HepG2 (cell line): ENCODE results near the gene ASIC2. TPM values are rescaled to one million over a fixed set of nuclear protein-coding genes. Genes with fewer than 3 reads are reported as not detected.

Experiments used
- ATAC-seq: fragments of 200-7000 bp; cut with Tn5 transposase; 3 replicates; pipeline ENCODE4 v1.9.1; 2020; ENCODE audit warnings: mild to moderate bottlenecking, moderate library complexity
- BruUV-seq: library from RNA; stranded (reverse); fragments of 400-500 nt; replicated peaks from 2 replicates; lab custom pipeline; 2021; lab: Mats Ljungman, UMichigan
- CTCF ChIA-PET: fragments of 300-600 bp; formaldehyde crosslinking; extraction: SDS; loops from one replicate; lab custom pipeline; 2021; ENCODE audit warnings: low total read pairs, inconsistent platforms, low intra/inter-chr PET ratio; lab: Yijun Ruan, JAX
- POLR2A ChIA-PET: fragments of 350-600 bp; sonication (Branson Sonifier 250); formaldehyde crosslinking; loops from one replicate; lab custom pipeline; 2020; ENCODE audit warnings: antibody characterized with exemption, inconsistent platforms; lab: Yijun Ruan, JAX
- DNase-seq: peaks from one replicate; pipeline ENCODE4 v3.0.0-alpha.2; 2015; ENCODE audit warnings: low spot score
- FAIRE-seq: peaks from 3 replicates; lab custom pipeline; 2011; peaks lifted over from hg19 to GRCh38; lab: Jason Lieb, UNC
- H2AFZ ChIP-seq: one replicate; pipeline ENCODE4 v1.6.1; 2011; ENCODE audit warnings: low read length, inconsistent platforms
- H3K27ac ChIP-seq: fragments of 300-600 bp; 3 replicates; pipeline ENCODE4 v1.8.0; 2011; ENCODE audit warnings: mixed run types, mild to moderate bottlenecking, mixed read lengths, low read length, inconsistent platforms; ENCODE audit not compliant: insufficient read depth; ENCODE audit errors: extremely low read length
- H3K27me3 ChIP-seq, 2 experiments: fragments of 200-600 bp in 1 of 2; 2 replicates in 1 of 2; 3 replicates in 1 of 2; pipeline versions ENCODE4 v1.6.0 to v1.8.0; 2011; ENCODE audit warnings: low read length in 2 of 2, mild to moderate bottlenecking in 2 of 2, moderate library complexity in 2 of 2, inconsistent platforms in 1 of 2; ENCODE audit not compliant: insufficient read depth in 2 of 2, control insufficient read depth in 1 of 2
- H3K36me3 ChIP-seq, 2 experiments: fragments of 200-600 bp in 1 of 2; replicated peaks in 1 of 2; 2 replicates in 1 of 2; 3 replicates in 1 of 2; pipeline versions ENCODE4 v1.5.1 to v1.8.0; 2011; ENCODE audit warnings: low read length in 2 of 2, inconsistent platforms in 1 of 2; ENCODE audit not compliant: insufficient read depth in 2 of 2, control insufficient read depth in 1 of 2
- H3K4me1 ChIP-seq: 2 replicates; pipeline ENCODE4 v1.5.1; 2012; ENCODE audit warnings: low read length, inconsistent platforms; ENCODE audit not compliant: insufficient read depth
- H3K4me2 ChIP-seq: 2 replicates; pipeline ENCODE4 v1.6.0; 2011; ENCODE audit warnings: low read depth, low read length, inconsistent platforms
- H3K4me3 ChIP-seq, 3 experiments: fragments of 200-600 bp in 1 of 3; sonication (generic), shearing (Covaris generic) in 1 of 3; replicated peaks in 1 of 3; 2 replicates each; pipeline ENCODE4 v1.5.1; 2011 to 2016; ENCODE audit warnings: low read length in 3 of 3, inconsistent platforms in 2 of 3, low read depth in 2 of 3, mild to moderate bottlenecking in 2 of 3, control low read depth in 1 of 3, mixed read lengths in 1 of 3; ENCODE audit not compliant: insufficient read depth in 1 of 3
- H3K79me2 ChIP-seq: one replicate; pipeline ENCODE4 v1.6.1; 2011; ENCODE audit warnings: low read length, inconsistent platforms; ENCODE audit not compliant: insufficient read depth
- H3K9ac ChIP-seq: 2 replicates; pipeline ENCODE4 v1.6.0; 2011; ENCODE audit warnings: mild to moderate bottlenecking, low read depth, low read length, inconsistent platforms; ENCODE audit not compliant: insufficient read depth
- H3K9me3 ChIP-seq: 2 replicates; pipeline ENCODE4 v1.5.1; 2012; ENCODE audit warnings: mild to moderate bottlenecking, low read length
- H4K20me1 ChIP-seq: 2 replicates; pipeline ENCODE4 v1.6.0; 2011; ENCODE audit warnings: inconsistent platforms, mild to moderate bottlenecking, low read length, moderate library complexity; ENCODE audit not compliant: insufficient read depth
- BRD4 ChIP-seq: sonication (generic); formaldehyde crosslinking; IDR thresholded peaks from 2 replicates; pipeline ENCODE4 v1.4.0; 2020; ENCODE audit warnings: missing genetic modification reagents
- GABPB1 ChIP-seq: IDR thresholded peaks from 2 replicates; pipeline ENCODE4 v1.6.1; 2016; ENCODE audit warnings: mild to moderate bottlenecking, missing genetic modification reagents, moderate library complexity, missing compliant biosample characterization
- NKX3-1 ChIP-seq: sonication (generic); formaldehyde crosslinking; IDR thresholded peaks from 2 replicates; pipeline ENCODE4 v1.5.0; 2020; ENCODE audit warnings: missing genetic modification reagents
- PCBP2 ChIP-seq: fragments of 200-400 bp; formaldehyde crosslinking; optimal IDR thresholded peaks from 2 replicates; pipeline ENCODE3; 2018; ENCODE audit warnings: low read length, low read depth; ENCODE audit not compliant: poor library complexity, severe bottlenecking
- PTBP1 ChIP-seq: fragments of 200-400 bp; formaldehyde crosslinking; IDR thresholded peaks from 2 replicates; pipeline ENCODE4 v1.6.1; 2018; ENCODE audit warnings: low read length, low read depth; ENCODE audit not compliant: poor library complexity, severe bottlenecking
- RARA ChIP-seq: IDR thresholded peaks from 2 replicates; pipeline ENCODE4 v1.6.1; 2016; ENCODE audit warnings: missing genetic modification reagents, missing compliant biosample characterization
- RELA ChIP-seq: sonication (generic); formaldehyde crosslinking; IDR thresholded peaks from 2 replicates; pipeline ENCODE4 v1.4.0; 2020; ENCODE audit warnings: missing genetic modification reagents
- SMAD1 ChIP-seq: sonication (generic); formaldehyde crosslinking; IDR thresholded peaks from 2 replicates; pipeline ENCODE4 v1.4.0; 2020; ENCODE audit warnings: missing genetic modification reagents, low read depth, mild to moderate bottlenecking, borderline replicate concordance
- SOX13 ChIP-seq, 3 experiments: fragments of 450-650 bp in 1 of 3; sonication (generic) in 1 of 3; formaldehyde crosslinking in 1 of 3; IDR thresholded peaks in 2 of 3; conservative IDR thresholded peaks in 1 of 3; 2 replicates each; pipeline versions ENCODE4 v1.5.0 to v1.6.1; 2016 to 2020; ENCODE audit warnings: antibody characterized with exemption in 1 of 3, mild to moderate bottlenecking in 1 of 3, missing compliant biosample characterization in 1 of 3, missing genetic modification reagents in 1 of 3, moderate library complexity in 1 of 3
- ZEB1 ChIP-seq: IDR thresholded peaks from 2 replicates; pipeline ENCODE4 v1.6.1; 2012; ENCODE audit warnings: mild to moderate bottlenecking, low read depth, inconsistent platforms; ENCODE audit not compliant: insufficient replicate concordance
- WGBS: methylation state at CpG from one replicate; pipeline ENCODE4 v1.1.6; 2017; ENCODE audit warnings: low lambda C conversion rate; 5-methylcytosine and 5-hydroxymethylcytosine counted together
- in situ Hi-C: cut with HindIII; loops from 2 replicates; pipeline ENCODE4 v1.10.0; 2017; ENCODE audit warnings: low pct_unique_long_range_greater_than_20kb; ENCODE audit not compliant: extremely low pct_ligation_motif_present
- intact Hi-C: fragments of 100-400 bp; cut with micrococcal nuclease; formaldehyde crosslinking; loops from one replicate; pipeline ENCODE4 v1.10.0; 2022; ENCODE audit not compliant: unreplicated experiment
- polyA plus RNA-seq, 8 experiments: library from polyadenylated mRNA; depleted of rRNA in 3 of 8; stranded (reverse) in 7 of 8; unstranded in 1 of 8; fragments of >200 nt; fragmentation: Illumina TruSeq in 4 of 8; extraction: Trizol in 4 of 8; gene quantifications; 2 replicates each; pipeline versions ENCODE4 v1.2.1 to v1.2.3, GENCODE V29; 2011 to 2016; ENCODE audit warnings: low read depth in 4 of 8, missing spikeins in 1 of 8, mixed read lengths in 1 of 8; ENCODE audit not compliant: insufficient read depth in 1 of 8
- total RNA-seq, 5 experiments: library from RNA; depleted of rRNA; stranded (reverse); fragments of >200 nt; fragmentation: Illumina TruSeq; extraction: Trizol; gene quantifications; 2 replicates each; pipeline ENCODE4 v1.2.3, GENCODE V29; 2016; ENCODE audit warnings: low read depth in 1 of 5
- TF ChIP-seq, protein P1 (sequence below): sonication (generic); formaldehyde crosslinking; IDR thresholded peaks from 2 replicates; pipeline ENCODE4 v1.4.0; 2020; ENCODE audit warnings: missing genetic modification reagents
- TF ChIP-seq, protein P2 (sequence below): sonication (generic); formaldehyde crosslinking; IDR thresholded peaks from 2 replicates; pipeline ENCODE4 v1.5.1; 2020; ENCODE audit warnings: missing genetic modification reagents, mild to moderate bottlenecking, borderline replicate concordance
- TF ChIP-seq, protein P3 (sequence below): sonication (generic); formaldehyde crosslinking; IDR thresholded peaks from 2 replicates; pipeline ENCODE4 v1.4.0; 2020; ENCODE audit warnings: missing genetic modification reagents, borderline replicate concordance

ASIC2 gene
- total and polyA plus RNA-seq, 2 of the 13 experiments (the other 11 are each of a cell fraction or from before 2014, with no cell fraction given), result not detected

DNA sequence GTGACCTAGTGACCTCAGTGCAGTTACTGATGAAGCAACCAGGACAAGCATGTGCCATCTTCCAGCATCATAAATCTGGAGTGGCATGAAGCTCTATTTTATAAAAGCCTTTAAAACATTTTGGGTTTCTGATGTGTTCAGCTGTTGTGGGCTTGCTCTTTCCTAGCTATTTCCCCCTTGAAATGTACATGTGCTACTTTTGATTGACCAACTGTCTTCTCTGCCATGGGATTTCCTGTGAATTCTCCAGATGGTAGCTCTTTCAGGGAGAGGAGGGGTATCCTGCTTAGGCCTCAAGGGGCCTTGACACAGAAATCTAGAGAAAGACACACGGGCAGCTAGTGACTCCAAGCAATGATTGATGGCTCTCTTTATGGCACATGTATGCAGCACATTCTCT, 1.9 kb upstream of the ASIC2 start:
- Histone ChIP-seq H3K4me2 (no peak overlapping the region), H3K9ac (no peak overlapping the region), H3K27ac (no peak overlapping the region), H3K4me1 (no peaks in the 10 kb centered on the region), H3K4me3 (no peak overlapping the region), H3K36me3 (no peaks in the 10 kb centered on the region), H3K9me3 (no peaks in the 10 kb centered on the region), H3K27me3 (peaks cover 0 to 19% of the 10 kb centered on the region in 2 experiments; a peak in 3 of 5 replicates), H3K79me2 (no peaks in the 10 kb centered on the region), H2AFZ (no peak overlapping the region), H4K20me1 (no peaks in the 10 kb centered on the region)
- WGBS, result 0% methylated on average over 1 of the region's 1 CpG
- in situ Hi-C loops (no loop called here), intact Hi-C loops (no loop called here)
- ATAC-seq (no peak), DNase-seq (no peak), FAIRE-seq (no peak)
- TF ChIP-seq, protein P1, sequence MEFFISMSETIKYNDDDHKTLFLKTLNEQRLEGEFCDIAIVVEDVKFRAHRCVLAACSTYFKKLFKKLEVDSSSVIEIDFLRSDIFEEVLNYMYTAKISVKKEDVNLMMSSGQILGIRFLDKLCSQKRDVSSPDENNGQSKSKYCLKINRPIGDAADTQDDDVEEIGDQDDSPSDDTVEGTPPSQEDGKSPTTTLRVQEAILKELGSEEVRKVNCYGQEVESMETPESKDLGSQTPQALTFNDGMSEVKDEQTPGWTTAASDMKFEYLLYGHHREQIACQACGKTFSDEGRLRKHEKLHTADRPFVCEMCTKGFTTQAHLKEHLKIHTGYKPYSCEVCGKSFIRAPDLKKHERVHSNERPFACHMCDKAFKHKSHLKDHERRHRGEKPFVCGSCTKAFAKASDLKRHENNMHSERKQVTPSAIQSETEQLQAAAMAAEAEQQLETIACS (CRISPR knock-in tag), result no peak
- TF ChIP-seq, protein P2, sequence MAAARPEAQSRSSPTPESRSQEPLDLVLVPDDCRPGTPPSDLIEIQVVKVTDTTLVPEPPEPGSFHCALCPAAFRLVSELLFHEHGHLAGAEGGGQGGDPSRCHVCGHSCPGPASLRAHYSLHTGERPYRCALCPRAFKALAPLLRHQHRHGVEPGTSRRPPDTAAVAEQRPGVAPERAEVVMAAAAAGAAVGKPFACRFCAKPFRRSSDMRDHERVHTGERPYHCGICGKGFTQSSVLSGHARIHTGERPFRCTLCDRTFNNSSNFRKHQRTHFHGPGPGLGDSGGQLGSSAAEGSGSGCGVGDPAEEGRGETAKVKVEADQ, result no peak
- no peak for TF ChIP-seq GABPB1 (CRISPR knock-in tag)
- TF ChIP-seq NKX3-1 (CRISPR knock-in tag), result no peak
- TF ChIP-seq BRD4 (CRISPR knock-in tag), result no peak
- POLR2A ChIA-PET, result no interaction called here
- CTCF ChIA-PET, result no interaction called here
- no TSS peak for BruUV-seq

DNA sequence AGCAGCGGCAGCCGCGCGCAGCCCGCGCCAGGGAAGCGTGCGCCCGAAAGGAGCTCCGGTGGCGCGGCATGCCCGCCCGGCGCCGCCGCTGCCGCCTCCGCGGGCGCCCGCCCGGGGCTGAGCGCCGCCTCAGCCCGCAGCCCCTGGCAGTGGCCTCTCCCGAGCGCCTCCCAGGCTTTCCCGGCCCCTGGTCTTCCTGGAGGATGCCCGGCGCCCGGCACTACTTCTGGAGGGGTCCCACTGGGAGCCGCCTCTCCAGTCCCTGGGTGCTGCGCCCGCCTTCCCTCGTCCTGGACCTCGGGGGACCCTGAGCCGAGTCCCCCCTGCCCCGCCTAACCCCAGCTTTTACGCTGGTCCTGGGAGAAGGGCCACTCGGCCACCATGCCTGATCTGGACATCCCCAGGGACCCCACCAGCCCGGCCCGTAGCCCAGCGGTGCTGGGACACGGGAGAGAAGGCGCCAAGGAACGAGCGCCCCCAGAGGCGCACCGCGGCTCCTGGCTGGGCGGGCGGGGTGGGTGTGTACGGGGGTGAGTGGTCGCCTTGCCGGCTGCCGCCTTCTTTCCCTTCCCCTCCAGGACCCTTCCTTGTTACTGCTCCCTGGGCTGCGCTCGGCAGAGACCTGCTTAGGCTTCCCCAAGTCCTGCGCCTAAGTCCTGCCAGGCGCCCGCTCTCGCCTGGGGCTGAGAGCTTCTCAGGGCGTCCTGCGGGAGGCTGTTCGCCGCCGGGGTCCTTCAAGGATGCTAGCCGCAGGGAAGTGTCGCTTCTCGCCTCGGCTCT, 704 bp downstream of the ASIC2 start:
- Histone ChIP-seq H3K4me3 (no peak overlapping the region), H3K36me3 (no peaks in the 10 kb centered on the region), H3K4me2 (no peak overlapping the region), H3K27me3 (peaks cover 0 to 20% of the 10 kb centered on the region in 2 experiments; a peak in 3 of 5 replicates), H4K20me1 (no peaks in the 10 kb centered on the region), H3K9ac (no peak overlapping the region), H3K27ac (no peak overlapping the region), H3K9me3 (no peaks in the 10 kb centered on the region), H2AFZ (no peak overlapping the region), H3K4me1 (no peaks in the 10 kb centered on the region), H3K79me2 (no peaks in the 10 kb centered on the region)
- intact Hi-C loops, result no loop called here
- ATAC-seq, result no peak
- in situ Hi-C loops, result no loop called here
- ChIA-PET POLR2A (no interaction called here), CTCF (no interaction called here)
- DNase-seq, result no peak
- no peak for FAIRE-seq
- WGBS, result 37% methylated on average over 17 of the region's 72 CpGs
- BruUV-seq, result no TSS peak
- TF ChIP-seq PTBP1 (no peak), RELA (CRISPR knock-in tag) (no peak), RARA (CRISPR knock-in tag) (no peak), SMAD1 (CRISPR knock-in tag) (no peak), SOX13 (IDR thresholded peaks at IDR 0.05) (no peak), SOX13 (CRISPR knock-in tag; conservative IDR thresholded peaks at IDR 0.05 in 1 of 2, IDR thresholded peaks at IDR 0.05 in 1 of 2) (no peak), ZEB1 (no peak), PCBP2 (no peak)
- TF ChIP-seq, protein P3, sequence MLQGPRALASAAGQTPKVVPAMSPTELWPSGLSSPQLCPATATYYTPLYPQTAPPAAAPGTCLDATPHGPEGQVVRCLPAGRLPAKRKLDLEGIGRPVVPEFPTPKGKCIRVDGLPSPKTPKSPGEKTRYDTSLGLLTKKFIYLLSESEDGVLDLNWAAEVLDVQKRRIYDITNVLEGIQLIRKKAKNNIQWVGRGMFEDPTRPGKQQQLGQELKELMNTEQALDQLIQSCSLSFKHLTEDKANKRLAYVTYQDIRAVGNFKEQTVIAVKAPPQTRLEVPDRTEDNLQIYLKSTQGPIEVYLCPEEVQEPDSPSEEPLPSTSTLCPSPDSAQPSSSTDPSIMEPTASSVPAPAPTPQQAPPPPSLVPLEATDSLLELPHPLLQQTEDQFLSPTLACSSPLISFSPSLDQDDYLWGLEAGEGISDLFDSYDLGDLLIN, result no peak
